Mucosa of stomach (tissue), 1 donor: Measurements from ENCODE around the gene GINS3.
A peak's percentile ranks its signal among the peaks of the same experiment; 100 is the strongest.
"Not testable (repeated sequence)": the region's sequence is repeated elsewhere in the genome, so short reads cannot be mapped to it uniquely, and the experiment has no call there.

Source experiments
- H3K27me3 ChIP-seq: one replicate; pipeline ENCODE4 v1.7.0; 2013; ENCODE audit warnings: mild to moderate bottlenecking, low read length; ENCODE audit not compliant: control insufficient read depth, insufficient read depth
- H3K36me3 ChIP-seq: one replicate; pipeline ENCODE4 v1.7.0; 2013; ENCODE audit warnings: low read length; ENCODE audit not compliant: control insufficient read depth, insufficient read depth
- H3K4me1 ChIP-seq: one replicate; pipeline ENCODE4 v1.7.0; 2013; ENCODE audit warnings: mild to moderate bottlenecking, low read length; ENCODE audit not compliant: control insufficient read depth, insufficient read depth
- H3K4me3 ChIP-seq: one replicate; pipeline ENCODE4 v1.7.0; 2013; ENCODE audit warnings: low read length
- H3K9ac ChIP-seq: one replicate; pipeline ENCODE4 v1.7.0; 2013; ENCODE audit warnings: mild to moderate bottlenecking, low read length, moderate library complexity
- H3K9me3 ChIP-seq: one replicate; pipeline ENCODE4 v1.7.0; 2013; ENCODE audit warnings: mild to moderate bottlenecking, low read length, moderate library complexity; ENCODE audit not compliant: control insufficient read depth
- donor health status: Pancreatic carcinoma.

Gene GINS3

DNA sequence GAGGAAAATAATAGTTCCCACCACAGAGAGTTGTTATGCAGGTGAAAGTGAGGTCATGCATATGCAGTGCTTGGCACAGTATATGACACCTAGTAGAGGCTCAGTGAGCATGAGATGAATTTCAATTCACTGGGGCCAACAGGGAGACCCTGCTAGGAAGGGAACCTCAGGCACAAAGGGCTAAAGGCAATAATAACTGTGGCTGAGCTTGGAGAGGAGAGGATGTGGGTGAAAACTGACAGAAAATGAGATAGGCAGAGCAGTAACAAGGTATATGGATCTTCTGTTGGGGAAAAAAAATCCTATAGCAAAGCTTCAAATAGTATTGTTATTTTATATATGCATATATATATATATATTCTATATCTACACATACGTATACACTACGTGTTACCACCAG lies 25.0 kb upstream of the GINS3 start:
- Histone ChIP-seq H3K4me1 (no peaks in the 10 kb centered on the region), H3K9me3 (no peaks in the 10 kb centered on the region), H3K4me3 (no peak overlapping the region), H3K36me3 (no peaks in the 10 kb centered on the region), H3K27me3 (peaks cover 3% of the 10 kb centered on the region), H3K9ac (no peak overlapping the region)

GRCh38 chr16:58371841-58372240 lies 20.4 kb upstream of the GINS3 start:
- Histone ChIP-seq H3K4me3 (no peak overlapping the region), H3K9me3 (no peaks in the 10 kb centered on the region), H3K4me1 (no peaks in the 10 kb centered on the region), H3K27me3 (no peaks in the 10 kb centered on the region), H3K9ac (no peak overlapping the region), H3K36me3 (no peaks in the 10 kb centered on the region)

DNA sequence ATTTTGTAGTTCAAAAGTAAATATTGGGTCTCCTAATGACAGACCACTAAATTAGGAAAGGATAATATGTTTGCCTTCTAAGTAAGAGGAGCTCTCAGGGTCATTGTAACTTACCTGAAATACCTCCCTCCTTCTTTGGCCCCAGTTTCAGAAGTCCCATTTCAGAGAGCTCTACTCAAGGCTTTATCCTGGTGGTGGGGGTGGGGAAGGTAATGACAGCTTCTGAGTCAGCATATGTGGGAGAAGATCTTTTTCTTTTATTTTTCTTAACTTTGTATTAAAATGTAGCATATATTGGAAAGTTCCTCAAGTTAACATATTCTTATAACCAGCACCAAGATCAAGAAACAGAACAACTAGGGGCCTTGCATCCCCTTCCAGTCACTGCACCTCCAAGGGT lies 16.9 kb upstream of the GINS3 start:
- H3K27me3 ChIP-seq, result no peaks in the 10 kb centered on the region
- no peaks in the 10 kb centered on the region for H3K4me1 ChIP-seq
- no peak overlapping the region for H3K4me3 ChIP-seq
- H3K36me3 ChIP-seq, result no peaks in the 10 kb centered on the region
- H3K9me3 ChIP-seq, result no peaks in the 10 kb centered on the region
- H3K9ac ChIP-seq, result no peak overlapping the region

DNA sequence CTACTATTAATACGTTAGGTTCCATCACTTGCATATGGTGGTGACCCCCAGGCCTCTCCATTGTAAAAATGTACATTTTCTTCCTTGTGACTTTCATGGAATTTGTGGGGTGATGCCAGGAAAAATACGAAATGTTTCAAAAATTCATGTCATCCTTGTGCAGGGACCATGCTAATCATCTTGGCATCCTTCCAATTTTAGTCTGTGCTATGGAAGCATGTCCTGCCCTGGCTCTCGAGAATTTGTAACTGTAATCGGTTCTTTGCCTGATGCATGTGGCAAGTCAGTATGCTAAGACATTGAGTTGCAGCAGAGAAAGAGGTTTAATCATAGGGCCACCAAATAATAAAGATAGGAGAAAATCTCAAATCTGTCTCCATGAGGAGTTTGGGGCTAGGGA lies 14.3 kb upstream of the GINS3 start:
- no peaks in the 10 kb centered on the region for H3K4me1 ChIP-seq
- H3K4me3 ChIP-seq, result no peak overlapping the region
- H3K36me3 ChIP-seq, result no peaks in the 10 kb centered on the region
- no peak overlapping the region for H3K9ac ChIP-seq
- H3K9me3 ChIP-seq, result no peaks in the 10 kb centered on the region
- no peaks in the 10 kb centered on the region for H3K27me3 ChIP-seq

DNA sequence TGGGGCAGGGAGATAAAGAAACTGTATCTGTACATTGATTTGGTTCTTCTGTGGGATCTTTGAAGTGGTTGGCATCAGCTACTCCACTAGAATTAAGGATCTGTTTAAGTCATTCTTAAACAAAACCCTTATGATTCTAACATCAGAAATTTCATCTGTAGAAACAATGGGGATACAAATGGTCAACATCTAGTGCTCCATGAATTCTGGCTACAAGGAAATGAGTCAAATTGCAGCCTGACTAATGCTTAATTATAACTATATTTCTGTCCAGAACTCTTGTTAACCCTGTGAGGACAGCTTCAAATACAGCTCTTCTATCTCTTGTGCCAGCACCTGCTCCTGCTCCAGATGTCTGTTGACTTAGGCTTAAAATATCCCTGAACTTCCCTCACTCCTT lies 13.9 kb upstream of the GINS3 start:
- Histone ChIP-seq H3K9ac (no peak overlapping the region), H3K4me3 (no peak overlapping the region), H3K4me1 (no peaks in the 10 kb centered on the region), H3K36me3 (no peaks in the 10 kb centered on the region), H3K9me3 (no peaks in the 10 kb centered on the region), H3K27me3 (no peaks in the 10 kb centered on the region)

DNA sequence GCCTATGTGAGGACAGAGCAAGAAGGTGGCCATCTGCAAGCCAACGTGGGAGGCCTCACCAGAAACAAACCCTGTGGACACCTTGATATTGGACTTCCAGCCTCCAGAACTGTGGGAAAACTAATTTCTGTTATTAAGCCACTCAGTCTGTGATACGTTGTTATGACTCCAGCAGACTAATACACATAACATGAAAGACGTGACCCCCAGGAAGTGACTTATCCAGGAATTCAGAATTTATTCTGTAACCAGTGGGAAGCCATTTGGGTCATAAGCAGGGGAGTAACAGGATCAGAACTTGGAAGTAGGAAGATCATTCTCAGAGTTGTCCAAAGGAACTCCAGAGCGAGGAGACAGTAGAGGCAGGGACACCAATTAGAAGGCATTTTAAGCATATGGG lies 12.5 kb upstream of the GINS3 start:
- H3K9ac ChIP-seq, result no peak overlapping the region
- no peaks in the 10 kb centered on the region for H3K9me3 ChIP-seq
- no peaks in the 10 kb centered on the region for H3K4me1 ChIP-seq
- H3K4me3 ChIP-seq, result no peak overlapping the region
- no peaks in the 10 kb centered on the region for H3K27me3 ChIP-seq
- H3K36me3 ChIP-seq, result no peaks in the 10 kb centered on the region

- Histone ChIP-seq H3K9me3 (no peaks in the 10 kb centered on the region), H3K36me3 (no peaks in the 10 kb centered on the region), H3K9ac (no peak overlapping the region), H3K4me1 (no peaks in the 10 kb centered on the region), H3K27me3 (no peaks in the 10 kb centered on the region), H3K4me3 (no peak overlapping the region)
Measured at GRCh38 chr16:58381661-58382060, 10.6 kb upstream of the GINS3 start.

DNA sequence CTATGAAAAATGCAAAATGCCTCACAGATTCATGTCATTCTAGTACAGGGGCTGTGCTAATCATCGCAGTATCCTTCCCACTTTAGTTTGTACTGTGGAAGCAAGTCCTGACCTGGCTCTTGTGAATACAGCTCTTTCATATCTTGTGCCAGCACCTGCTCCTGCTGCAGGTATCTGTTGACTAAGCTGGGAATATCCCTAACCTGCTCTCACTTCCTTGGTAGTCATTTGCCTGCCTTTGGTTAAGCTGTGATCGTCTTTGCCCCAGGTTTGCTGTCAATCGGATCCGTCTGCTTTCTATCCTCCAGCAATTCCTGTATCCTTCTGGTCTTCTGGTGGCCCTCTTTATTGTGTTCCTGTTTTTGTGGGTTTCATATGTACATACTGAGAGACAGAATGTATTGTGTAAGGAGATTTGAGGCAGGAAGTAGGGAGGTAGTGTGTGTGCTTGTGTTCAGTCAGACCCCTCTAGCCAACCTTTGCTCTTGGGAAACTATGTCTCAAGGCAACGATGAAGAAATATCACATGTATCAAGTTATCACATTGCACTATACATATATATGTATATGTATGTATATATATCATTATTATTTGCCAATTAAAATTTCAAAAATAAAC lies 7.7 kb upstream of the GINS3 start:
- H3K4me3 ChIP-seq, result no peak overlapping the region
- no peaks in the 10 kb centered on the region for H3K9me3 ChIP-seq
- H3K27me3 ChIP-seq, result peaks cover 3% of the 10 kb centered on the region
- H3K36me3 ChIP-seq, result no peaks in the 10 kb centered on the region
- H3K9ac ChIP-seq, result no peak overlapping the region
- H3K4me1 ChIP-seq, result no peaks in the 10 kb centered on the region

DNA sequence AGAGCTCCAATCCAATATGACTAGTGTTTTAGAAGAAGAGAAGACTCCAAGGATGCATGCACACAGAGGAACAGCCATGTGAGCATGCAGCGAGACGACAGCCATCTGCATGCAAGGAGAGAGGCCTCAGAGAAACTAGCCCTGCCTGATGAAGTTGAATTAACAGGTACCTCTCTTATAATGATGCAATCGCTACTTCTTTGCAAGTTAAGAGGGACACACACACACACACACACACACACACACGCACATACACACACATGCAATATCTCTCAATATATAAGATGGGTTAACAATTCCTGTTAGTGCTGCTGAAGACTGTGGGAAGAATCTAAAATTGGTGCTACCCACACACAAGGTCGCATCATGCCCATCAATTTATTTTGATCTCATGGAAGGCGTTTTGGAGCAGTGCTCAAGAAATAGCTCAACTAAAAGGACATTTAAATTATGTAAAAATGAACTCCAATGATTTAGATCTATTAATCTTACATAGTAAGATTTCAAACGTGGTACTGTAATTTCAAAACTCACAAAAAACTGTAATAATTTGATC lies 7.0 kb upstream of the GINS3 start:
- Histone ChIP-seq H3K9me3 (no peaks in the 10 kb centered on the region), H3K4me3 (no peak overlapping the region), H3K4me1 (no peaks in the 10 kb centered on the region), H3K9ac (no peak overlapping the region), H3K27me3 (peaks cover 3% of the 10 kb centered on the region), H3K36me3 (no peaks in the 10 kb centered on the region)

GRCh38 chr16:58389724-58390123 lies 2.5 kb upstream of the GINS3 start:
- H3K27me3 ChIP-seq, result peaks cover 7% of the 10 kb centered on the region
- no peaks in the 10 kb centered on the region for H3K9me3 ChIP-seq
- no peak overlapping the region for H3K9ac ChIP-seq
- no peak overlapping the region for H3K4me3 ChIP-seq
- H3K4me1 ChIP-seq, result peaks cover 5% of the 10 kb centered on the region
- no peaks in the 10 kb centered on the region for H3K36me3 ChIP-seq

- H3K36me3 ChIP-seq, result no peaks in the 10 kb centered on the region
- peak overlapping the region; percentile 82 for H3K9ac ChIP-seq
- no peaks in the 10 kb centered on the region for H3K9me3 ChIP-seq
- peaks cover 7% of the 10 kb centered on the region for H3K27me3 ChIP-seq
- peak overlapping the region; percentile 100 for H3K4me3 ChIP-seq
- H3K4me1 ChIP-seq, result peaks cover 5% of the 10 kb centered on the region
Measured at GRCh38 chr16:58393138-58393504, 850 bp downstream of the GINS3 start.

DNA sequence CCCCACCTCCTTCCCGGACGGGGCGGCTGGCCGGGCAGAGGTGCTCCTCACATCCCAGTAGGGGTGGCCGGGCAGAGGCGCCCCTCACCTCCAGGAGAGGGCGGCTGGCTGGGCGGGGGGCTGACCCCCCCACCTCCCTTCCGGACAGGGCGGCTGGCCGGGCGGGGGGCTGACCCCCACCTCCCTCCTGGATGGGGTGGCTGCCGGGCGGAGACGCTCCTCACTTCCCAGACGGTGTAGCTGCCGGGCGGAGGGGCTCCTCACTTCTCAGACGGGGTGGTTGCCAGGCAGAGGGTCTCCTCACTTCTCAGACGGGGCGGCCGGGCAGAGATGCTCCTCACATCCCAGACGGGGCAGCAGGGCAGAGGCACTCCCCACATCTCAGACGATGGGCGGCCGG lies 4.6 kb downstream of the GINS3 start:
- H3K36me3 ChIP-seq, H3K27me3 ChIP-seq, H3K9me3 ChIP-seq, H3K9ac ChIP-seq, H3K4me1 ChIP-seq, H3K4me3 ChIP-seq: not testable (repeated sequence)
